HepG2 (cell line): ENCODE data around the gene AFG1L. TPM values are rescaled to one million over a fixed set of nuclear protein-coding genes. Genes with fewer than 3 reads are reported as not detected.

Experiments used
- AHR ChIP-seq: IDR thresholded peaks from 2 replicates; pipeline ENCODE4 v1.6.1; 2018; ENCODE audit warnings: missing genetic modification reagents, missing compliant biosample characterization
- BRF2 ChIP-seq: sonication (generic); formaldehyde crosslinking; IDR thresholded peaks from 2 replicates; pipeline ENCODE4 v1.8.1; 2022; ENCODE audit warnings: mild to moderate bottlenecking, missing genetic modification reagents
- DDIT3 ChIP-seq: sonication (generic); formaldehyde crosslinking; IDR thresholded peaks from 2 replicates; pipeline ENCODE4 v1.4.0; 2020; ENCODE audit warnings: mild to moderate bottlenecking, missing genetic modification reagents
- GABPA ChIP-seq, 2 experiments: IDR thresholded peaks; 2 replicates each; pipeline ENCODE4 v1.6.1; 2011 to 2016; ENCODE audit warnings: low read depth in 2 of 2, low read length in 1 of 2, missing biosample characterization in 1 of 2, missing genetic modification characterization in 1 of 2
- GTF3A ChIP-seq: sonication (generic); formaldehyde crosslinking; conservative IDR thresholded peaks from 2 replicates; pipeline ENCODE4 v1.4.0; 2020; ENCODE audit warnings: mild to moderate bottlenecking, missing genetic modification reagents
- KDM4B ChIP-seq: sonication (generic); formaldehyde crosslinking; IDR thresholded peaks from 2 replicates; pipeline ENCODE4 v1.4.0; 2020; ENCODE audit warnings: missing genetic modification reagents
- NFRKB ChIP-seq: fragments of 450-650 bp; IDR thresholded peaks from 2 replicates; pipeline ENCODE4 v1.6.1; 2017
- PTBP1 ChIP-seq: fragments of 200-400 bp; formaldehyde crosslinking; IDR thresholded peaks from 2 replicates; pipeline ENCODE4 v1.6.1; 2018; ENCODE audit warnings: low read length, low read depth; ENCODE audit not compliant: poor library complexity, severe bottlenecking
- RFXAP ChIP-seq: sonication (generic); formaldehyde crosslinking; IDR thresholded peaks from 2 replicates; pipeline ENCODE4 v1.4.0; 2020; ENCODE audit warnings: missing genetic modification reagents, borderline replicate concordance
- STAT5B ChIP-seq: sonication (generic); formaldehyde crosslinking; IDR thresholded peaks from 2 replicates; pipeline ENCODE4 v1.4.0; 2020; ENCODE audit warnings: missing genetic modification reagents
- STAT6 ChIP-seq: sonication (generic); formaldehyde crosslinking; IDR thresholded peaks from 2 replicates; pipeline ENCODE4 v1.4.0; 2020; ENCODE audit warnings: missing genetic modification reagents, mild to moderate bottlenecking, borderline replicate concordance
- SUZ12 ChIP-seq: fragments of 150-350 bp; IDR thresholded peaks from 2 replicates; pipeline ENCODE4 v1.6.1; 2014; ENCODE audit warnings: low read depth, low read length
- ZBTB25 ChIP-seq: IDR thresholded peaks from 2 replicates; pipeline ENCODE4 v1.6.1; 2018; ENCODE audit warnings: missing genetic modification reagents
- ZFP36 ChIP-seq: fragments of 150-350 bp; IDR thresholded peaks from 2 replicates; pipeline ENCODE4 v1.6.1; 2018; ENCODE audit warnings: borderline replicate concordance, low read length, low read depth; ENCODE audit not compliant: partially characterized antibody
- ZFP82 ChIP-seq: sonication (generic); formaldehyde crosslinking; IDR thresholded peaks from 2 replicates; pipeline ENCODE4 v1.5.1; 2020; ENCODE audit warnings: mild to moderate bottlenecking, missing genetic modification reagents, borderline replicate concordance
- ZNF136 ChIP-seq: sonication (generic); formaldehyde crosslinking; IDR thresholded peaks from 2 replicates; pipeline ENCODE4 v1.8.1; 2022; ENCODE audit warnings: low read depth, mild to moderate bottlenecking, moderate library complexity, missing genetic modification reagents
- ZNF160 ChIP-seq: sonication (generic); formaldehyde crosslinking; IDR thresholded peaks from 2 replicates; pipeline ENCODE4 v1.8.0; 2022; ENCODE audit warnings: mild to moderate bottlenecking, inconsistent platforms, missing genetic modification reagents
- ZNF225 ChIP-seq: sonication (generic); formaldehyde crosslinking; IDR thresholded peaks from 2 replicates; pipeline ENCODE4 v1.4.0; 2020; ENCODE audit warnings: mild to moderate bottlenecking, missing genetic modification reagents
- ZNF253 ChIP-seq: sonication (generic); formaldehyde crosslinking; IDR thresholded peaks from 2 replicates; pipeline ENCODE4 v1.8.0; 2022; ENCODE audit warnings: mild to moderate bottlenecking, missing genetic modification reagents, borderline replicate concordance
- ZNF549 ChIP-seq: sonication (generic); formaldehyde crosslinking; IDR thresholded peaks from 2 replicates; pipeline ENCODE4 v1.5.0; 2020; ENCODE audit warnings: missing genetic modification reagents
- ZNF766 ChIP-seq: sonication (generic); formaldehyde crosslinking; IDR thresholded peaks from 2 replicates; pipeline ENCODE4 v1.5.0; 2020; ENCODE audit warnings: missing genetic modification reagents, borderline replicate concordance
- ZNF781 ChIP-seq: sonication (generic); formaldehyde crosslinking; IDR thresholded peaks from 2 replicates; pipeline ENCODE4 v1.5.1; 2020; ENCODE audit warnings: borderline replicate concordance, mild to moderate bottlenecking, missing genetic modification reagents; ENCODE audit errors: not compliant biosample characterization
- polyA plus RNA-seq, 8 experiments: library from polyadenylated mRNA; depleted of rRNA in 3 of 8; stranded (reverse) in 7 of 8; unstranded in 1 of 8; fragments of >200 nt; fragmentation: Illumina TruSeq in 4 of 8; extraction: Trizol in 4 of 8; gene quantifications; 2 replicates each; pipeline versions ENCODE4 v1.2.1 to v1.2.3, GENCODE V29; 2011 to 2016; ENCODE audit warnings: low read depth in 4 of 8, missing spikeins in 1 of 8, mixed read lengths in 1 of 8; ENCODE audit not compliant: insufficient read depth in 1 of 8
- total RNA-seq, 5 experiments: library from RNA; depleted of rRNA; stranded (reverse); fragments of >200 nt; fragmentation: Illumina TruSeq; extraction: Trizol; gene quantifications; 2 replicates each; pipeline ENCODE4 v1.2.3, GENCODE V29; 2016; ENCODE audit warnings: low read depth in 1 of 5

AFG1L gene
- total and polyA plus RNA-seq, 2 of the 13 experiments (the other 11 are each of a cell fraction or from before 2014, with no cell fraction given): 3.1 to 14.0 TPM

- TF ChIP-seq DDIT3 (CRISPR knock-in tag) (no peak), ZNF549 (peak; percentile 71), AHR (CRISPR knock-in tag) (no peak), RFXAP (CRISPR knock-in tag) (peak; percentile 67; the same call in 1 of the 2 replicates), ZFP36 (no peak), BRF2 (CRISPR knock-in tag) (peak; percentile 61; the same call in 1 of the 2 replicates), ZNF160 (CRISPR knock-in tag) (peak; percentile 46; the same call in 1 of the 2 replicates), ZBTB25 (peak; percentile 83; the same call in 1 of the 2 replicates), SUZ12 (peak; percentile 61), ZNF136 (CRISPR knock-in tag) (peak; percentile 76; the same call in 1 of the 2 replicates), GABPA (IDR thresholded peaks at IDR 0.05; ENCODE audit: low read depth, low read length) (peak; percentile 76), GABPA (CRISPR knock-in tag; IDR thresholded peaks at IDR 0.05; ENCODE audit: low read depth) (peak; percentile 91), STAT5B (CRISPR knock-in tag) (peak; percentile 32), ZNF225 (CRISPR knock-in tag) (no peak), ZNF253 (CRISPR knock-in tag) (no peak), STAT6 (peak; percentile 57; the same call in 1 of the 2 replicates), ZNF766 (peak; percentile 88), NFRKB (peak; percentile 77), ZNF781 (CRISPR knock-in tag) (peak; percentile 27), ZFP82 (peak; percentile 80; the same call in 1 of the 2 replicates), PTBP1 (no peak), KDM4B (CRISPR knock-in tag) (peak; percentile 74), GTF3A (peak; percentile 39; the same call in 1 of the 2 replicates)
Observed at GRCh38 chr6:108294727-108295625, at the start of gene AFG1L (continued).
